ENCODE data around the gene USP13.

USP13 gene

GRCh38 chr3:179788996-179789395 lies 136.2 kb downstream of the USP13 start:
- Histone ChIP-seq H4K20me1 (ENCODE audit: insufficient read depth, low read length, poor library complexity, severe bottlenecking) (no peaks in the 10 kb centered on the region), H2AFZ (ENCODE audit: low read length) (no peak overlapping the region), H3F3A (ENCODE audit: low read depth) (no peaks in the 10 kb centered on the region), H3K27me3 (ENCODE audit: insufficient read depth, low read length, poor library complexity, severe bottlenecking) (no peaks in the 10 kb centered on the region), H3K4me3 (ENCODE audit: low read length, poor library complexity, severe bottlenecking) (no peak overlapping the region), H3K4me2 (ENCODE audit: low read depth, low read length, poor library complexity, severe bottlenecking) (no peak overlapping the region), H3K9ac (ENCODE audit: low read depth, low read length, poor library complexity, severe bottlenecking) (no peak overlapping the region), H3K9me3 (ENCODE audit: insufficient read depth, low read depth, low read length) (no peaks in the 10 kb centered on the region), H3K4me1 (ENCODE audit: insufficient read depth, low read length, poor library complexity, severe bottlenecking) (no peaks in the 10 kb centered on the region), H3K79me2 (ENCODE audit: insufficient read depth, low read length) (no peaks in the 10 kb centered on the region), H3K9me2 (replicated peaks; ENCODE audit: low read depth, low read length) (no peaks in the 10 kb centered on the region), H3K36me3 (ENCODE audit: insufficient read depth, low read length) (peaks cover 15% of the 10 kb centered on the region; the same call in 1 of the 2 replicates)
- TF ChIP-seq CTCF (conservative IDR thresholded peaks at IDR 0.05; ENCODE audit: low read length): no peak
- TF ChIP-seq EZH2phosphoT487 (IDR thresholded peaks at IDR 0.05; ENCODE audit: borderline replicate concordance): no peak

DNA sequence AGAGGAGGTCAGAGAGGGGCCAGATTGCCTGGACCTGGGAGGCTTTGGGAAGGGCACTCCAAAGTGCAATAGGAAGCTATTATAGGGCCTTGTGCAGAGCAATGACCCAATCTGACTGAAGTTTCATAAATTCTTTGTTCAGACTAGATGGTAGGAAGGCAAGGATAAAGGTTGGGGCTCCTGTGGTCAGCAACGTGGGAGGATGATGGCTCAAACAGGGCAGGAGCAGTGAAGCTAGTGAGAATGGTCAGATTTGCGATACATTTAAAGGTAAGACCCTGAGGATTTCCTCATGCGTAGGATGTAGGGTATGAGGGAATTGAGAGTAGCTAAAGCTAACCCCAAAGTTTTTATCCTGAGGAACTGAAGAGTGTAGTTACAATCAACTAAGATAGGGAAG lies 139.0 kb downstream of the USP13 start:
- Histone ChIP-seq H3F3A (ENCODE audit: low read depth) (no peaks in the 10 kb centered on the region), H3K9me3 (ENCODE audit: insufficient read depth, low read depth, low read length) (no peaks in the 10 kb centered on the region), H3K27me3 (ENCODE audit: insufficient read depth, low read length, poor library complexity, severe bottlenecking) (no peaks in the 10 kb centered on the region), H4K20me1 (ENCODE audit: insufficient read depth, low read length, poor library complexity, severe bottlenecking) (no peaks in the 10 kb centered on the region), H3K9me2 (replicated peaks; ENCODE audit: low read depth, low read length) (no peaks in the 10 kb centered on the region), H3K4me2 (ENCODE audit: low read depth, low read length, poor library complexity, severe bottlenecking) (no peak overlapping the region), H2AFZ (ENCODE audit: low read length) (no peak overlapping the region), H3K9ac (ENCODE audit: low read depth, low read length, poor library complexity, severe bottlenecking) (no peak overlapping the region), H3K36me3 (ENCODE audit: insufficient read depth, low read length) (no peaks in the 10 kb centered on the region; the same call in 1 of the 2 replicates), H3K79me2 (ENCODE audit: insufficient read depth, low read length) (no peaks in the 10 kb centered on the region), H3K4me1 (ENCODE audit: insufficient read depth, low read length, poor library complexity, severe bottlenecking) (peaks cover 21% of the 10 kb centered on the region), H3K4me3 (ENCODE audit: low read length, poor library complexity, severe bottlenecking) (no peak overlapping the region)
- TF ChIP-seq EZH2phosphoT487 (IDR thresholded peaks at IDR 0.05; ENCODE audit: borderline replicate concordance): no peak
- no peak for TF ChIP-seq CTCF (conservative IDR thresholded peaks at IDR 0.05; ENCODE audit: low read length)

GRCh38 chr3:179794355-179794754 lies 141.5 kb downstream of the USP13 start:
- H3K4me3 ChIP-seq (ENCODE audit: low read length, poor library complexity, severe bottlenecking): no peak overlapping the region
- H3K9me2 ChIP-seq (replicated peaks; ENCODE audit: low read depth, low read length): no peaks in the 10 kb centered on the region
- no peak overlapping the region for H2AFZ ChIP-seq (ENCODE audit: low read length)
- no peaks in the 10 kb centered on the region for H3F3A ChIP-seq (ENCODE audit: low read depth)
- H3K36me3 ChIP-seq (ENCODE audit: insufficient read depth, low read length): no peaks in the 10 kb centered on the region; the same call in 1 of the 2 replicates
- no peaks in the 10 kb centered on the region for H3K9me3 ChIP-seq (ENCODE audit: insufficient read depth, low read depth, low read length)
- peaks cover 24% of the 10 kb centered on the region for H3K4me1 ChIP-seq (ENCODE audit: insufficient read depth, low read length, poor library complexity, severe bottlenecking)
- no peaks in the 10 kb centered on the region for H3K79me2 ChIP-seq (ENCODE audit: insufficient read depth, low read length)
- H3K4me2 ChIP-seq (ENCODE audit: low read depth, low read length, poor library complexity, severe bottlenecking): no peak overlapping the region
- H3K27me3 ChIP-seq (ENCODE audit: insufficient read depth, low read length, poor library complexity, severe bottlenecking): no peaks in the 10 kb centered on the region
- no peak overlapping the region for H3K9ac ChIP-seq (ENCODE audit: low read depth, low read length, poor library complexity, severe bottlenecking)
- TF ChIP-seq EZH2phosphoT487 (IDR thresholded peaks at IDR 0.05; ENCODE audit: borderline replicate concordance): no peak
- no peak for TF ChIP-seq CTCF (conservative IDR thresholded peaks at IDR 0.05; ENCODE audit: low read length)
- H4K20me1 ChIP-seq (ENCODE audit: insufficient read depth, low read length, poor library complexity, severe bottlenecking): no peaks in the 10 kb centered on the region
